H9 (cell line): ENCODE measurements around the gene ADGRA1. TPM values are rescaled to one million over a fixed set of nuclear protein-coding genes. Genes with fewer than 3 reads are reported as not detected.

Experiments
- DNase-seq: peaks from one replicate; pipeline ENCODE4 v3.0.0-alpha.2; 2017
- H2AFZ ChIP-seq: one replicate; pipeline ENCODE4 v1.6.1; 2013; ENCODE audit warnings: mild to moderate bottlenecking, low read length, control low read depth, moderate library complexity
- H2AK5ac ChIP-seq: 2 replicates; pipeline ENCODE4 v1.6.1; 2013; ENCODE audit warnings: low read length, control low read depth, mixed read lengths; ENCODE audit not compliant: insufficient read length
- H2BK120ac ChIP-seq: one replicate; pipeline ENCODE4 v1.6.1; 2013; ENCODE audit warnings: low read depth, mild to moderate bottlenecking, low read length, control low read depth, inconsistent platforms; ENCODE audit not compliant: poor library complexity, severe bottlenecking
- H2BK12ac ChIP-seq: 2 replicates; pipeline ENCODE4 v1.6.1; 2013; ENCODE audit warnings: low read length, control low read depth, mixed read lengths, low read depth; ENCODE audit not compliant: insufficient read length
- H2BK15ac ChIP-seq: 2 replicates; pipeline ENCODE4 v1.6.1; 2013; ENCODE audit warnings: low read depth, low read length, control low read depth
- H2BK20ac ChIP-seq: one replicate; pipeline ENCODE4 v1.6.1; 2013; ENCODE audit warnings: low read depth, mild to moderate bottlenecking, low read length, control low read depth, inconsistent platforms; ENCODE audit not compliant: poor library complexity, severe bottlenecking
- H2BK5ac ChIP-seq: 2 replicates; pipeline ENCODE4 v1.6.1; 2013; ENCODE audit warnings: low read length, control low read depth, mixed read lengths; ENCODE audit not compliant: insufficient read length
- H3K14ac ChIP-seq: 2 replicates; pipeline ENCODE4 v1.6.1; 2013; ENCODE audit warnings: low read length, control low read depth; ENCODE audit not compliant: insufficient read depth
- H3K18ac ChIP-seq: 2 replicates; pipeline ENCODE4 v1.6.1; 2013; ENCODE audit warnings: low read depth, mild to moderate bottlenecking, mixed read lengths, low read length, control low read depth; ENCODE audit not compliant: insufficient read length
- H3K23ac ChIP-seq: 2 replicates; pipeline ENCODE4 v1.6.1; 2013; ENCODE audit warnings: low read length, control low read depth, mixed read lengths, low read depth; ENCODE audit not compliant: insufficient read length
- H3K23me2 ChIP-seq: 2 replicates; pipeline ENCODE4 v1.6.1; 2013; ENCODE audit warnings: low read depth, mild to moderate bottlenecking, mixed read lengths, low read length, control low read depth; ENCODE audit not compliant: insufficient read length, poor library complexity, severe bottlenecking
- H3K27ac ChIP-seq: 2 replicates; pipeline ENCODE4 v1.5.1; 2013; ENCODE audit warnings: low read length, control low read depth, mixed read lengths, low read depth; ENCODE audit not compliant: insufficient read length
- H3K27me3 ChIP-seq: 2 replicates; pipeline ENCODE4 v1.6.1; 2013; ENCODE audit warnings: low read length, control low read depth, inconsistent platforms; ENCODE audit not compliant: insufficient read depth
- H3K4ac ChIP-seq: 2 replicates; pipeline ENCODE4 v1.6.1; 2013; ENCODE audit warnings: low read depth, mild to moderate bottlenecking, control low read depth, inconsistent platforms, low read length, moderate library complexity
- H3K4me1 ChIP-seq: 2 replicates; pipeline ENCODE4 v1.6.1; 2013; ENCODE audit warnings: low read length, control low read depth, inconsistent platforms; ENCODE audit not compliant: insufficient read depth
- H3K4me2 ChIP-seq: 2 replicates; pipeline ENCODE4 v1.6.1; 2013; ENCODE audit warnings: low read length, control low read depth, mixed read lengths; ENCODE audit not compliant: insufficient read length, insufficient read depth
- H3K56ac ChIP-seq: 2 replicates; pipeline ENCODE4 v1.6.1; 2013; ENCODE audit warnings: low read depth, mild to moderate bottlenecking, mixed read lengths, low read length, control low read depth; ENCODE audit not compliant: insufficient read length
- H3K79me1 ChIP-seq: 2 replicates; pipeline ENCODE4 v1.6.1; 2013; ENCODE audit warnings: low read depth, mild to moderate bottlenecking, moderate library complexity, low read length, control low read depth, inconsistent platforms; ENCODE audit not compliant: insufficient read depth, poor library complexity, severe bottlenecking
- H3K79me2 ChIP-seq: 2 replicates; pipeline ENCODE4 v1.6.1; 2013; ENCODE audit warnings: low read length, control low read depth, inconsistent platforms; ENCODE audit not compliant: insufficient read depth
- H3K9ac ChIP-seq: 2 replicates; pipeline ENCODE4 v1.6.1; 2013; ENCODE audit warnings: low read length, control low read depth, mixed read lengths; ENCODE audit not compliant: insufficient read length; ENCODE audit errors: extremely low read depth
- H3K9me3 ChIP-seq: one replicate; pipeline ENCODE4 v1.6.1; 2013; ENCODE audit warnings: low read depth, low read length, inconsistent platforms; ENCODE audit not compliant: control insufficient read depth
- H3T11ph ChIP-seq: one replicate; pipeline ENCODE4 v1.6.1; 2013; ENCODE audit warnings: mild to moderate bottlenecking, low read length, control low read depth, inconsistent platforms
- H4K20me1 ChIP-seq: one replicate; pipeline ENCODE4 v1.6.1; 2013; ENCODE audit not compliant: control insufficient read depth, insufficient read length, insufficient read depth
- H4K5ac ChIP-seq: 2 replicates; pipeline ENCODE4 v1.6.1; 2013; ENCODE audit warnings: low read depth, mild to moderate bottlenecking, mixed read lengths, low read length, control low read depth; ENCODE audit not compliant: insufficient read length
- H4K8ac ChIP-seq: replicated peaks from 2 replicates; pipeline ENCODE4 v1.6.1; 2013; ENCODE audit warnings: low read length, control low read depth, mixed read lengths, low read depth; ENCODE audit not compliant: insufficient read length
- H4K91ac ChIP-seq: 2 replicates; pipeline ENCODE4 v1.6.1; 2013; ENCODE audit warnings: low read depth, mild to moderate bottlenecking, moderate library complexity, mixed read lengths, low read length, control low read depth; ENCODE audit not compliant: insufficient read length
- H3K27ac Mint-ChIP-seq, 3 experiments: 2 replicates in 2 of 3; 3 replicates in 1 of 3; pipeline ENCODE4 v1.8.0; 2020 to 2021; ENCODE audit warnings: mixed read lengths in 3 of 3, mild to moderate bottlenecking in 1 of 3, moderate library complexity in 1 of 3
- H3K27me3 Mint-ChIP-seq: 2 replicates; pipeline ENCODE4 v1.8.0; 2021; ENCODE audit warnings: low read depth, mild to moderate bottlenecking, moderate library complexity, mixed read lengths
- H3K36me3 Mint-ChIP-seq, 3 experiments: 2 replicates in 2 of 3; 3 replicates in 1 of 3; pipeline ENCODE4 v1.8.0; 2020 to 2021; ENCODE audit warnings: low read depth in 3 of 3, mixed read lengths in 3 of 3; ENCODE audit not compliant: insufficient read depth in 1 of 3
- H3K4me1 Mint-ChIP-seq, 2 experiments: 2 replicates each; pipeline ENCODE4 v1.8.0; 2020; ENCODE audit warnings: mixed read lengths in 2 of 2
- H3K4me3 Mint-ChIP-seq, 2 experiments: 2 replicates in 1 of 2; 3 replicates in 1 of 2; pipeline ENCODE4 v1.8.0; 2020 to 2021; ENCODE audit warnings: mild to moderate bottlenecking in 2 of 2, mixed read lengths in 2 of 2, moderate library complexity in 1 of 2
- H3K9me3 Mint-ChIP-seq, 2 experiments: 2 replicates in 1 of 2; 3 replicates in 1 of 2; pipeline ENCODE4 v1.8.0; 2020; ENCODE audit warnings: mild to moderate bottlenecking in 2 of 2, mixed read lengths in 2 of 2, moderate library complexity in 1 of 2
- CTCF ChIP-seq: fragments of 200-600 bp; sonication (generic); conservative IDR thresholded peaks from 3 replicates; pipeline ENCODE4 v1.8.0; 2021; ENCODE audit warnings: antibody characterized with exemption, mild to moderate bottlenecking
- WGBS: extraction: QIAGEN DNeasy Blood & Tissue Kit; methylation state at CpG from one replicate; pipeline ENCODE4 v1.1.7; 2013; ENCODE audit warnings: missing lambda C conversion rate, low lambda C conversion rate, mixed read lengths; ENCODE audit not compliant: insufficient read length; ENCODE audit errors: extremely low coverage; 5-methylcytosine and 5-hydroxymethylcytosine counted together
- total RNA-seq: library from RNA; stranded (reverse); gene quantifications from 2 replicates; pipeline ENCODE4 v1.2.1, GENCODE V29; 2021

ADGRA1 gene
- total RNA-seq, 1 experiment from 2014 or later: 0.11 TPM

DNA sequence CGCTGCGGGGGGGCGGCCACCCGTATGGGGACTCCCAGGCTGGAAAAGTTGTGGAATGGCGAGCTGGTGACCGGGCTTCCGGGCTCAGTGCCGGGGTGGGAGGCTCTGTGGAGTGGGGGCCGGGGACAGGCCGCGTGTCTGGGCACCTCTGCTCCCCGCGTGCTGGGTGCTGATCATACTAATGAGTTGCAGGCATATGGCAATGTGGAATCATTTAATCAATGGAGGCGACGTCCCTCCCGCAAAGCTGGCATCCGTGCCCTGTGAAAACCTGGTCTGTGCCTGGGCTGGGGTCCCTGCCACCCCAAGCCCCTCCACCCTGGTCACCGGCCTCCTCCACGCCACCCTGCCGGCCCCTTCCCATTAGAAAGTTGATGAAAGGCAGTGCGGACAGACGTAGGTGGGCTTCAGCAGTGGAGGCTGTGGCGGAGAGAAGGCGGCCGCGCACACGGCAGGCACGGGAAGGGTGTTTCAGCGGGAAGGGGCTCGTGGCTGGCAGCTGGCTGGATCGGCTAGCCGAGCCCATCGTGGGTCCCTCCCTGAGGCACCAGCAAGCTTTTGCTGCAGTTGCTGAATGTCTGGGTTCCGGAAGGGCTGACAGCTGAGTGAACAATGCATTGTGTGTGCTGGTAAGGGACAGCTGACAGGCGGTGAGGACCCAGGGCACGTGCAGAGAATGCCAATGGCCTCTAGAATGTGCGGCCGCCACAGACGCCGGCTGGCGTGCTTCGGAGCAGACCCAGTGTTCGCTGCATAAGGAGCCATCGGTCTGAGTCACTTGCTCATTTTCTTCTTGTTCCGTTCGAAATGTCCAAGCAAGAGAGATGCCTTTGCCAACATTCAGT, 1.5 kb downstream of the ADGRA1 start:
- H3K27ac ChIP-seq: no peak overlapping the region

More for the DNA sequence above, 1.5 kb downstream of the ADGRA1 start:
- Mint-ChIP-seq H3K4me1 (peaks cover 2 to 3% of the 10 kb centered on the region in 2 experiments; a peak in 2 of 4 replicates), H3K36me3 (no peaks in the 10 kb centered on the region; a peak in 1 of 7 replicates), H3K27ac (no peak overlapping the region), H3K9me3 (no peaks in the 10 kb centered on the region), H3K4me3 (peak overlapping the region; percentile 44 to 63; a peak in 4 of 5 replicates), H3K27me3 (peaks cover 82% of the 10 kb centered on the region)
- Histone ChIP-seq H2BK15ac (no peak overlapping the region), H3K23ac (no peak overlapping the region), H4K20me1 (no peaks in the 10 kb centered on the region), H3K23me2 (peaks cover 9% of the 10 kb centered on the region), H2BK12ac (no peak overlapping the region), H3K56ac (no peak overlapping the region), H4K91ac (no peak overlapping the region), H3K27me3 (peaks cover 18% of the 10 kb centered on the region), H3K18ac (no peak overlapping the region), H3K14ac (no peak overlapping the region), H3K4me1 (no peaks in the 10 kb centered on the region), H3K9ac (no peak overlapping the region), H3K79me2 (no peaks in the 10 kb centered on the region), H3K9me3 (no peaks in the 10 kb centered on the region), H2BK5ac (no peak overlapping the region), H3T11ph (no peak overlapping the region), H4K5ac (no peak overlapping the region), H2BK20ac (no peak overlapping the region), H3K4ac (no peak overlapping the region), H2AFZ (no peak overlapping the region), H4K8ac (no peak overlapping the region), H2AK5ac (no peak overlapping the region), H3K79me1 (no peaks in the 10 kb centered on the region), H3K4me2 (peak overlapping the region; percentile 27), H2BK120ac (no peak overlapping the region)
- WGBS: no CpG with 5 or more reads among the region's 46 CpGs
- no peak for TF ChIP-seq CTCF
- no peak for DNase-seq
